Liver (tissue), 3 donors: Measurements from ENCODE around the gene RABL3.

Experiments used
- HNF4A ChIP-seq, 2 donors: conservative IDR thresholded peaks; 2 replicates each; pipeline ENCODE4 v1.6.1; 2016; ENCODE audit warnings: antibody characterized with exemption in 2 of 2, mild to moderate bottlenecking in 2 of 2
- JUND ChIP-seq, 2 donors: IDR thresholded peaks; 2 replicates each; pipeline ENCODE4 v1.6.1; 2016; ENCODE audit warnings: antibody characterized with exemption in 2 of 2
- RAD21 ChIP-seq, 2 donors: IDR thresholded peaks; 2 replicates each; pipeline ENCODE4 v1.6.1; 2016; ENCODE audit warnings: antibody characterized with exemption in 2 of 2, mild to moderate bottlenecking in 2 of 2
- REST ChIP-seq: IDR thresholded peaks from 2 replicates; pipeline ENCODE4 v1.6.1; 2016; ENCODE audit warnings: antibody characterized with exemption, mild to moderate bottlenecking
- RXRA ChIP-seq, 2 donors: IDR thresholded peaks; 2 replicates each; pipeline ENCODE4 v1.6.1; 2017 to 2018; ENCODE audit warnings: antibody characterized with exemption in 2 of 2, mild to moderate bottlenecking in 1 of 2
- SP1 ChIP-seq: IDR thresholded peaks from 2 replicates; pipeline ENCODE4 v1.6.1; 2018; ENCODE audit warnings: antibody characterized with exemption, mild to moderate bottlenecking
- TAF1 ChIP-seq: conservative IDR thresholded peaks from 2 replicates; pipeline ENCODE4 v1.6.1; 2016; ENCODE audit warnings: antibody characterized with exemption, mild to moderate bottlenecking
- YY1 ChIP-seq: IDR thresholded peaks from 2 replicates; pipeline ENCODE4 v1.6.1; 2016; ENCODE audit warnings: antibody characterized with exemption, mild to moderate bottlenecking
- TF ChIP-seq, protein P1 (sequence below): fragments of 150-350 bp; IDR thresholded peaks from 2 replicates; pipeline ENCODE4 v1.5.1; 2017; ENCODE audit warnings: improper control_type of control experiment, low read depth, low read length; ENCODE audit not compliant: missing input control
- TF ChIP-seq, protein P2 (sequence below): IDR thresholded peaks from 2 replicates; pipeline ENCODE4 v1.6.1; 2016; ENCODE audit warnings: antibody characterized with exemption
- TF ChIP-seq, protein P3 (sequence below): IDR thresholded peaks from 2 replicates; pipeline ENCODE4 v1.6.1; 2016; ENCODE audit warnings: antibody characterized with exemption
- donor health status: healthy.
- donor health status: healthy.

- TF ChIP-seq, protein P1, sequence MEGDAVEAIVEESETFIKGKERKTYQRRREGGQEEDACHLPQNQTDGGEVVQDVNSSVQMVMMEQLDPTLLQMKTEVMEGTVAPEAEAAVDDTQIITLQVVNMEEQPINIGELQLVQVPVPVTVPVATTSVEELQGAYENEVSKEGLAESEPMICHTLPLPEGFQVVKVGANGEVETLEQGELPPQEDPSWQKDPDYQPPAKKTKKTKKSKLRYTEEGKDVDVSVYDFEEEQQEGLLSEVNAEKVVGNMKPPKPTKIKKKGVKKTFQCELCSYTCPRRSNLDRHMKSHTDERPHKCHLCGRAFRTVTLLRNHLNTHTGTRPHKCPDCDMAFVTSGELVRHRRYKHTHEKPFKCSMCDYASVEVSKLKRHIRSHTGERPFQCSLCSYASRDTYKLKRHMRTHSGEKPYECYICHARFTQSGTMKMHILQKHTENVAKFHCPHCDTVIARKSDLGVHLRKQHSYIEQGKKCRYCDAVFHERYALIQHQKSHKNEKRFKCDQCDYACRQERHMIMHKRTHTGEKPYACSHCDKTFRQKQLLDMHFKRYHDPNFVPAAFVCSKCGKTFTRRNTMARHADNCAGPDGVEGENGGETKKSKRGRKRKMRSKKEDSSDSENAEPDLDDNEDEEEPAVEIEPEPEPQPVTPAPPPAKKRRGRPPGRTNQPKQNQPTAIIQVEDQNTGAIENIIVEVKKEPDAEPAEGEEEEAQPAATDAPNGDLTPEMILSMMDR, result no peak
- no peak for TF ChIP-seq REST
- no peak for TF ChIP-seq TAF1
- TF ChIP-seq, protein P2, sequence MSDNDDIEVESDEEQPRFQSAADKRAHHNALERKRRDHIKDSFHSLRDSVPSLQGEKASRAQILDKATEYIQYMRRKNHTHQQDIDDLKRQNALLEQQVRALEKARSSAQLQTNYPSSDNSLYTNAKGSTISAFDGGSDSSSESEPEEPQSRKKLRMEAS, result no peak
- TF ChIP-seq YY1, result no peak
- TF ChIP-seq RXRA (IDR thresholded peaks at IDR 0.05), result no peak
- TF ChIP-seq JUND (IDR thresholded peaks at IDR 0.05), result no peak
- TF ChIP-seq, protein P3, sequence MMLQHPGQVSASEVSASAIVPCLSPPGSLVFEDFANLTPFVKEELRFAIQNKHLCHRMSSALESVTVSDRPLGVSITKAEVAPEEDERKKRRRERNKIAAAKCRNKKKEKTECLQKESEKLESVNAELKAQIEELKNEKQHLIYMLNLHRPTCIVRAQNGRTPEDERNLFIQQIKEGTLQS, result no peak
- no peak for TF ChIP-seq HNF4A (conservative IDR thresholded peaks at IDR 0.05)
- TF ChIP-seq RAD21 (IDR thresholded peaks at IDR 0.05), result no peak
- no peak for TF ChIP-seq SP1
Measured at GRCh38 chr3:120773932-120774331, 31.6 kb upstream of the RABL3 start.
